Small intestine (tissue), 7 donors: ENCODE measurements around the gene TTC34. TPM values are rescaled to one million over a fixed set of nuclear protein-coding genes. Genes with fewer than 3 reads are reported as not detected.
"Not testable (repeated sequence)": the region's sequence is repeated elsewhere in the genome, so short reads cannot be mapped to it uniquely, and the experiment has no call there.

Experiments used
- DNase-seq, 2 donors: peaks; one replicate each; pipeline versions ENCODE4 v3.0.0 to v3.0.0-alpha.2; 2013
- FAIRE-seq: peaks from 2 replicates; lab custom pipeline; 2012; peaks lifted over from hg19 to GRCh38; lab: Jason Lieb, UNC
- H3K27ac ChIP-seq, 3 donors: one replicate each; pipeline ENCODE4 v1.5.1; 2013; ENCODE audit warnings: low read length in 2 of 3, mild to moderate bottlenecking in 2 of 3, control low read depth in 1 of 3, inconsistent platforms in 1 of 3, low read depth in 1 of 3, moderate library complexity in 1 of 3
- H3K27me3 ChIP-seq, 3 donors: one replicate each; pipeline ENCODE4 v1.6.1; 2013; ENCODE audit warnings: low read length in 3 of 3, inconsistent platforms in 1 of 3; ENCODE audit not compliant: control insufficient read depth in 3 of 3, insufficient read depth in 3 of 3
- H3K36me3 ChIP-seq, 3 donors: one replicate each; pipeline ENCODE4 v1.6.1; 2013; ENCODE audit warnings: low read length in 3 of 3, inconsistent platforms in 1 of 3, low read depth in 1 of 3, mild to moderate bottlenecking in 1 of 3, moderate library complexity in 1 of 3; ENCODE audit not compliant: control insufficient read depth in 3 of 3, insufficient read depth in 2 of 3
- H3K4me1 ChIP-seq, 3 donors: one replicate each; pipeline ENCODE4 v1.6.1; 2013; ENCODE audit warnings: low read length in 2 of 3, inconsistent platforms in 1 of 3, low read depth in 1 of 3, mild to moderate bottlenecking in 1 of 3, moderate library complexity in 1 of 3; ENCODE audit not compliant: control insufficient read depth in 3 of 3, insufficient read depth in 2 of 3
- H3K4me3 ChIP-seq, 3 donors: one replicate each; pipeline ENCODE4 v1.5.1; 2013; ENCODE audit warnings: low read length in 3 of 3, control low read depth in 1 of 3, inconsistent platforms in 1 of 3, low read depth in 1 of 3, mild to moderate bottlenecking in 1 of 3, moderate library complexity in 1 of 3
- H3K9me3 ChIP-seq, 2 donors: one replicate each; pipeline ENCODE4 v1.6.1; 2013; ENCODE audit warnings: low read depth in 1 of 2, low read length in 1 of 2; ENCODE audit not compliant: control insufficient read depth in 2 of 2, insufficient read depth in 1 of 2
- WGBS, 3 donors: extraction: QIAGEN DNeasy Blood & Tissue Kit; methylation state at CpG; one replicate each; pipeline ENCODE4 v1.1.7; 2013; 5-methylcytosine and 5-hydroxymethylcytosine counted together
- polyA plus RNA-seq, 4 donors: library from polyadenylated mRNA; stranded (reverse) in 3 of 4; unstranded in 1 of 4; fragments of 200-250 nt in 3 of 4; fragments of 120-200 nt in 1 of 4; gene quantifications; one replicate each; pipeline versions ENCODE4 v1.2.1 to v1.2.3, GENCODE V29; 2013
- donor health status: healthy with polysubstance abuse.
- donor health status: control.
- donor health status: control.
- donor health status: Bipolar disorder and iron deficiency.
- donor health status: healthy.

The TTC34 gene
- polyA plus RNA-seq, 4 donors = 0.22 to 1.9 TPM; not detected in 2

- 47 to 64% (median 51%) methylated on average over 5 to 8 of the region's 13 CpGs for WGBS, 3 donors
- H3K36me3 ChIP-seq, FAIRE-seq, H3K9me3 ChIP-seq, H3K4me3 ChIP-seq, DNase-seq, H3K27ac ChIP-seq, H3K27me3 ChIP-seq, H3K4me1 ChIP-seq: not testable (repeated sequence)
These were observed 44.0 kb downstream of the TTC34 start for GRCh38 chr1:2757519-2757918.

- FAIRE-seq, H3K4me3 ChIP-seq, H3K36me3 ChIP-seq, H3K9me3 ChIP-seq, DNase-seq, H3K27me3 ChIP-seq, H3K4me1 ChIP-seq, H3K27ac ChIP-seq: not testable (repeated sequence)
- 38 to 55% (median 48%) methylated on average over 5 to 10 of the region's 14 CpGs for WGBS, 3 donors
These were observed 46.1 kb downstream of the TTC34 start for GRCh38 chr1:2755426-2755825.

- H3K4me1 ChIP-seq, DNase-seq: not testable (repeated sequence)
- 13 to 43% (median 28%) methylated on average over 2 to 4 of the region's 10 CpGs for WGBS, 3 donors
These were observed 46.9 kb downstream of the TTC34 start for GRCh38 chr1:2754597-2754996.

GRCh38 chr1:2752503-2752902, 49.0 kb downstream of the TTC34 start:
- DNase-seq, H3K4me3 ChIP-seq, H3K36me3 ChIP-seq, H3K9me3 ChIP-seq, FAIRE-seq, H3K27me3 ChIP-seq, H3K27ac ChIP-seq, H3K4me1 ChIP-seq: not testable (repeated sequence)
- WGBS, 3 donors = 5 to 20% (median 14%) methylated on average over 8 of the region's 8 CpGs

More at GRCh38 chr1:2754597-2754996, 46.9 kb downstream of the TTC34 start:
- H3K9me3 ChIP-seq, H3K4me3 ChIP-seq, FAIRE-seq, H3K27me3 ChIP-seq, H3K27ac ChIP-seq, H3K36me3 ChIP-seq: not testable (repeated sequence)

- H3K27ac ChIP-seq, H3K4me3 ChIP-seq, H3K36me3 ChIP-seq, DNase-seq, H3K9me3 ChIP-seq, FAIRE-seq, H3K4me1 ChIP-seq, H3K27me3 ChIP-seq: not testable (repeated sequence)
- WGBS, 3 donors = 39 to 59% (median 43%) methylated on average over 9 to 13 of the region's 13 CpGs
These were observed 49.6 kb downstream of the TTC34 start for GRCh38 chr1:2751866-2752265.

- FAIRE-seq = not testable (repeated sequence)
These were observed 50.4 kb downstream of the TTC34 start for GRCh38 chr1:2750766-2751730.

GRCh38 chr1:2750041-2750680, 51.3 kb downstream of the TTC34 start:
- DNase-seq, H3K9me3 ChIP-seq, H3K36me3 ChIP-seq, H3K27ac ChIP-seq, H3K4me1 ChIP-seq, FAIRE-seq, H3K27me3 ChIP-seq, H3K4me3 ChIP-seq: not testable (repeated sequence)
- 38 to 57% (median 44%) methylated on average over 14 of the region's 14 CpGs for WGBS, 3 donors

More at GRCh38 chr1:2750766-2751730, 50.4 kb downstream of the TTC34 start:
- not testable (repeated sequence) for H3K9me3 ChIP-seq, H3K27me3 ChIP-seq, H3K4me3 ChIP-seq, H3K27ac ChIP-seq, H3K36me3 ChIP-seq, DNase-seq, H3K4me1 ChIP-seq
- WGBS, 3 donors = 37 to 57% (median 38%) methylated on average over 25 to 27 of the region's 27 CpGs

- H3K36me3 ChIP-seq, DNase-seq, H3K27ac ChIP-seq, H3K27me3 ChIP-seq, H3K9me3 ChIP-seq, H3K4me1 ChIP-seq, H3K4me3 ChIP-seq, FAIRE-seq: not testable (repeated sequence)
- WGBS, 3 donors = 51 to 53% (median 52%) methylated on average over 7 of the region's 8 CpGs
These were observed 52.9 kb downstream of the TTC34 start for GRCh38 chr1:2748626-2749025.
